Measurements from ENCODE around the gene NDUFA7.

The NDUFA7 gene

DNA sequence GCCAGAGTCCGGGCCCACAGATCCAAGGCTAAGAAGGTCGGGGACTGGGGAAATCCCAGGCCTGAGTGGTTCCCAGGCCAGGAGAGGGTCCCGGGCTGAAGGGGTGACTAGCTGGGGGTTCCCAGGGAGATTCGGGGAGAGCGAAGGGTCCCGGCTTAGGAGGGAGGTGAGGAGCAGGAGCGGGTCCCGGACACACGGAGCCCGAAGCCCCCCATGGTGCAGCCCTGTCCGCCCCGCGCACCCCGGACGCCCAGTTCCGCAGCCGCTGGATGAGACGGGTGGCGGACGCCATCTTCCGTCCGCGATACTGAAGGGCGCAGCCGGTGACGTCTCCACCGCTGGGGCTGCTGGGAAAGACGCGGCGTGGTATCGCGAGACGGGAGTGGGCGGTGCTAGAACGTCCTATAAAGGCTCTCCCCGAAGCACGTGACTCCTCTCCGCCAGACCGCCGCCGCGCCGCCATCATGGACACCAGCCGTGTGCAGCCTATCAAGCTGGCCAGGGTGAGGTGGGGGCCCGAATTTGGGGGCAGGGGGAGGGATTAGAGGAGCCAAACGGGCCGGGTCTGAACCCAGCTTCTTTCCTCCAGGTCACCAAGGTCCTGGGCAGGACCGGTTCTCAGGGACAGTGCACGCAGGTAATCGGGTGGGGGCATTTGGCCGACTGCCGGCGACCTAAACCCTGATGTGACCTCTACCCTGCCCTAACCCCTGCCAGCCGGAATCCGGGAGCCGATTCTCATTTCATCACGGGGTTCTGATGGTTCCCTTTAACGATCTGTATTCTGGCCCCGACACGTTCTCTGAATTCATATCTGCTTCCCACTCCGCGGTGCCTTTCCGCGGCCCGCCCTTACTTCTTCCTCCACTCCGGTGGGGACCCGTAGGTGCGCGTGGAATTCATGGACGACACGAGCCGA lies at the start of gene NDUFA7, which contains the start of gene RPS28:
NDUFA7 (minus strand) TSS at position 309 of the 919 bp plus-strand sequence; CDS start at position 292, 17 bp downstream.
RPS28 (plus strand) TSS at position 430 of the 919 bp plus-strand sequence; CDS start at position 465, 35 bp downstream.
- TF ChIP-seq, protein P1, sequence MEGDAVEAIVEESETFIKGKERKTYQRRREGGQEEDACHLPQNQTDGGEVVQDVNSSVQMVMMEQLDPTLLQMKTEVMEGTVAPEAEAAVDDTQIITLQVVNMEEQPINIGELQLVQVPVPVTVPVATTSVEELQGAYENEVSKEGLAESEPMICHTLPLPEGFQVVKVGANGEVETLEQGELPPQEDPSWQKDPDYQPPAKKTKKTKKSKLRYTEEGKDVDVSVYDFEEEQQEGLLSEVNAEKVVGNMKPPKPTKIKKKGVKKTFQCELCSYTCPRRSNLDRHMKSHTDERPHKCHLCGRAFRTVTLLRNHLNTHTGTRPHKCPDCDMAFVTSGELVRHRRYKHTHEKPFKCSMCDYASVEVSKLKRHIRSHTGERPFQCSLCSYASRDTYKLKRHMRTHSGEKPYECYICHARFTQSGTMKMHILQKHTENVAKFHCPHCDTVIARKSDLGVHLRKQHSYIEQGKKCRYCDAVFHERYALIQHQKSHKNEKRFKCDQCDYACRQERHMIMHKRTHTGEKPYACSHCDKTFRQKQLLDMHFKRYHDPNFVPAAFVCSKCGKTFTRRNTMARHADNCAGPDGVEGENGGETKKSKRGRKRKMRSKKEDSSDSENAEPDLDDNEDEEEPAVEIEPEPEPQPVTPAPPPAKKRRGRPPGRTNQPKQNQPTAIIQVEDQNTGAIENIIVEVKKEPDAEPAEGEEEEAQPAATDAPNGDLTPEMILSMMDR (conservative IDR thresholded peaks at IDR 0.05; ENCODE audit: low read length): peak; percentile 17; the same call in 1 of the 2 replicates
- TF ChIP-seq EZH2phosphoT487 (IDR thresholded peaks at IDR 0.05; ENCODE audit: borderline replicate concordance): no peak
- peaks cover 27% of the 10 kb centered on the region for H4K20me1 ChIP-seq (ENCODE audit: insufficient read depth, low read length, poor library complexity, severe bottlenecking)

DNA sequence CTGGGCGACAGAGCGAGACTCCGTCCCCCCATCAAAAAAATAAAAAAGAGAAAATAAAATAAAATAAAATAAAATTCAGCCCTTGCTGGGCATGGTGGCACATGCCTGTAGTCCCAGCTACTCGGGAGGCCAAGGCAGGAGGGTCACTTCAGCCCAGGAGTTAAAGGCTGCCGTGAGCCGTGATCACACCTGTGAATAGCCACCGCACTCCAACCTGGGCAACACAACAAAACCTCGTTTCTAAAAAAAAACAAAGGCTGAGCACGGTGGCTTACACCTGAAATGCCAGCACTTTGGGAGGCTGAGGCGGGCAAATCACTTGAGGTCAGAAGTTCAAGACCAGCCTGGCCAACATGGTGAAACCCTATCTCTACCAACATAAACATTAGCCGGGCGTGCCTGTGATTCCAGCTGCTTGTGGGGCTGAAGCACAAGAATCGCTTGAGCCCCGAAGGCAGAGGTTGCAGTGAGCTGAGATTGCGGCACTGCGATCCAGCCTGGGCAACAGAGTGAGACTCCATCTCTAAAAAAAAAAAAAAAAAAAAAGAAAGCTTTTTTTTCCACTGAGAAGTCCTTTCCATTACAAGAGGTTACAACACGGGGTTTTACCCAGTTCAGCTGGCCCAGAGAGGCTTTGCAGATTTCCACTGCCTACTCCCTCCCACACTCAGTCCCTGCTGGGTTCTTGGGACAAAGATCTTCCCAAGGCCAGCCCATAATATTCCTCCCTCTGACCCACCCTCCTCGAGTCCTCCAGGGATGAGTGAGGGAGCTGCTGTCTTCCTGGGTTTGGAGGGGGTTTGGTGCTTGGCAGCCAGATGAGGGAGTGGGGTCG lies 49.2 kb upstream of the NDUFA7 start:
- peak overlapping the region; percentile 12 for H3K9ac ChIP-seq (ENCODE audit: low read depth, low read length, poor library complexity, severe bottlenecking)

More for the DNA sequence above, at the start of gene NDUFA7, which contains the start of gene RPS28:
- no peaks in the 10 kb centered on the region for H3K9me2 ChIP-seq (replicated peaks; ENCODE audit: low read depth, low read length)
- H3K79me2 ChIP-seq (ENCODE audit: insufficient read depth, low read length): peaks cover 47% of the 10 kb centered on the region
- H3K27me3 ChIP-seq (ENCODE audit: insufficient read depth, low read length, poor library complexity, severe bottlenecking): no peaks in the 10 kb centered on the region
- peak within 1 kb of the TSS; percentile 37; the same call in 1 of the 2 replicates for H2AFZ ChIP-seq (ENCODE audit: low read length)
- peak within 1 kb of the TSS; percentile 99 for H3K9ac ChIP-seq (ENCODE audit: low read depth, low read length, poor library complexity, severe bottlenecking)
- no peaks in the 10 kb centered on the region for H3K36me3 ChIP-seq (ENCODE audit: insufficient read depth, low read length)
- peak within 1 kb of the TSS; percentile 94 for H3K4me3 ChIP-seq (ENCODE audit: low read length, poor library complexity, severe bottlenecking)
- no peaks in the 10 kb centered on the region for H3F3A ChIP-seq (ENCODE audit: low read depth)
- peak within 1 kb of the TSS; percentile 97 for H3K4me2 ChIP-seq (ENCODE audit: low read depth, low read length, poor library complexity, severe bottlenecking)
- H3K9me3 ChIP-seq (ENCODE audit: insufficient read depth, low read depth, low read length): no peaks in the 10 kb centered on the region
- H3K4me1 ChIP-seq (ENCODE audit: insufficient read depth, low read length, poor library complexity, severe bottlenecking): peaks cover 39% of the 10 kb centered on the region

More for the DNA sequence above, 49.2 kb upstream of the NDUFA7 start:
- Histone ChIP-seq H3K36me3 (ENCODE audit: insufficient read depth, low read length) (no peaks in the 10 kb centered on the region), H3K4me3 (ENCODE audit: low read length, poor library complexity, severe bottlenecking) (no peak overlapping the region), H3K27me3 (ENCODE audit: insufficient read depth, low read length, poor library complexity, severe bottlenecking) (no peaks in the 10 kb centered on the region), H3K9me2 (replicated peaks; ENCODE audit: low read depth, low read length) (no peaks in the 10 kb centered on the region), H3K4me2 (ENCODE audit: low read depth, low read length, poor library complexity, severe bottlenecking) (no peak overlapping the region), H3K9me3 (ENCODE audit: insufficient read depth, low read depth, low read length) (no peaks in the 10 kb centered on the region), H4K20me1 (ENCODE audit: insufficient read depth, low read length, poor library complexity, severe bottlenecking) (no peaks in the 10 kb centered on the region), H3K4me1 (ENCODE audit: insufficient read depth, low read length, poor library complexity, severe bottlenecking) (no peaks in the 10 kb centered on the region), H3K79me2 (ENCODE audit: insufficient read depth, low read length) (no peaks in the 10 kb centered on the region), H3F3A (ENCODE audit: low read depth) (no peaks in the 10 kb centered on the region), H2AFZ (ENCODE audit: low read length) (no peak overlapping the region)
- TF ChIP-seq, protein P1 (conservative IDR thresholded peaks at IDR 0.05; ENCODE audit: low read length): no peak
- TF ChIP-seq EZH2phosphoT487 (IDR thresholded peaks at IDR 0.05; ENCODE audit: borderline replicate concordance): no peak

Measured in Loucy (cell line).